ENCODE results near the gene MAP3K19.
"Not testable (repeated sequence)": the region's sequence is repeated elsewhere in the genome, so short reads cannot be mapped to it uniquely, and the experiment has no call there.

Gene MAP3K19

GRCh38 chr2:134982603-134983002, 64.6 kb downstream of the MAP3K19 start:
- no peak for FAIRE-seq
- TF ChIP-seq POLR2A (IDR thresholded peaks at IDR 0.05; ENCODE audit: low read depth, low read length): no peak

GRCh38 chr2:134980639-134981038, 66.6 kb downstream of the MAP3K19 start:
- FAIRE-seq: no peak
- TF ChIP-seq POLR2A (IDR thresholded peaks at IDR 0.05; ENCODE audit: low read depth, low read length): no peak
- DNase-seq (ENCODE audit: insufficient read length, low spot score): no peak

More at GRCh38 chr2:134982603-134983002, 64.6 kb downstream of the MAP3K19 start:
- no peak for DNase-seq (ENCODE audit: insufficient read length, low spot score)

- no peak for TF ChIP-seq POLR2A (IDR thresholded peaks at IDR 0.05; ENCODE audit: low read depth, low read length)
- FAIRE-seq: no peak
- no peak for DNase-seq (ENCODE audit: insufficient read length, low spot score)
Measured at GRCh38 chr2:134979221-134979620, 68.0 kb downstream of the MAP3K19 start.

GRCh38 chr2:134977104-134977503, 70.1 kb downstream of the MAP3K19 start:
- not testable (repeated sequence) for DNase-seq (ENCODE audit: insufficient read length, low spot score); FAIRE-seq

- no peak for FAIRE-seq
Measured at GRCh38 chr2:134976074-134976702, 71.1 kb downstream of the MAP3K19 start.

GRCh38 chr2:134975281-134976009, 71.8 kb downstream of the MAP3K19 start:
- FAIRE-seq (no peak), DNase-seq (ENCODE audit: insufficient read length, low spot score) (no peak)
- TF ChIP-seq POLR2A (IDR thresholded peaks at IDR 0.05; ENCODE audit: low read depth, low read length): no peak

More at GRCh38 chr2:134976074-134976702, 71.1 kb downstream of the MAP3K19 start:
- DNase-seq (ENCODE audit: insufficient read length, low spot score): no peak
- no peak for TF ChIP-seq POLR2A (IDR thresholded peaks at IDR 0.05; ENCODE audit: low read depth, low read length)

- no peak for TF ChIP-seq POLR2A (IDR thresholded peaks at IDR 0.05; ENCODE audit: low read depth, low read length)
- FAIRE-seq (no peak), DNase-seq (ENCODE audit: insufficient read length, low spot score) (no peak)
Measured at GRCh38 chr2:134973241-134974138, 73.8 kb downstream of the MAP3K19 start.

- DNase-seq (ENCODE audit: insufficient read length, low spot score); FAIRE-seq: not testable (repeated sequence)
Measured at GRCh38 chr2:134967166-134967565, 80.1 kb downstream of the MAP3K19 start.

GRCh38 chr2:134957477-134957876, 89.8 kb downstream of the MAP3K19 start:
- DNase-seq (ENCODE audit: insufficient read length, low spot score) (no peak), FAIRE-seq (no peak)
- TF ChIP-seq POLR2A (IDR thresholded peaks at IDR 0.05; ENCODE audit: low read depth, low read length): no peak

- DNase-seq (ENCODE audit: insufficient read length, low spot score) (no peak), FAIRE-seq (no peak)
- no peak for TF ChIP-seq POLR2A (IDR thresholded peaks at IDR 0.05; ENCODE audit: low read depth, low read length)
Measured at GRCh38 chr2:134955744-134956143, 91.5 kb downstream of the MAP3K19 start.

GRCh38 chr2:134954065-134954464, 93.2 kb downstream of the MAP3K19 start:
- no peak for FAIRE-seq
- TF ChIP-seq POLR2A (IDR thresholded peaks at IDR 0.05; ENCODE audit: low read depth, low read length): no peak

GRCh38 chr2:134952608-134953007, 94.6 kb downstream of the MAP3K19 start:
- no peak for TF ChIP-seq POLR2A (IDR thresholded peaks at IDR 0.05; ENCODE audit: low read depth, low read length)
- FAIRE-seq (peak; percentile 15), DNase-seq (ENCODE audit: insufficient read length, low spot score) (no peak)

More at GRCh38 chr2:134954065-134954464, 93.2 kb downstream of the MAP3K19 start:
- DNase-seq (ENCODE audit: insufficient read length, low spot score): no peak

- no peak for DNase-seq (ENCODE audit: insufficient read length, low spot score)
- FAIRE-seq: no peak
- no peak for TF ChIP-seq POLR2A (IDR thresholded peaks at IDR 0.05; ENCODE audit: low read depth, low read length)
Measured at GRCh38 chr2:134950886-134951285, 96.4 kb downstream of the MAP3K19 start.
